ENCODE results near the gene LHX4. TPM values are rescaled to one million over a fixed set of nuclear protein-coding genes. Genes with fewer than 3 reads are reported as not detected.

Gene LHX4
- total RNA-seq = under 0.01 TPM in 2 replicates

GRCh38 chr1:180229483-180230415 lies at the start of gene LHX4:
LHX4 (plus strand) TSS chr1:180230264; CDS start chr1:180230530, 266 bp downstream.

Other genes starting within 250 kb of the LHX4 start
- 87.5 and 140 TPM in 2 replicates for gene QSOX1, start 75.4 kb upstream of the LHX4 start, total RNA-seq